Muscle of back (tissue), 11 donors: ENCODE results near the gene CTSZ. TPM values are rescaled to one million over a fixed set of nuclear protein-coding genes. Genes with fewer than 3 reads are reported as not detected.

ENCODE experiments used
- DNase-seq, 3 donors: peaks; one replicate each; pipeline versions ENCODE4 v3.0.0 to v3.0.0-alpha.2; 2013
- polyA plus RNA-seq, 10 donors: library from polyadenylated mRNA; unstranded; fragments of 120-200 nt; gene quantifications; one replicate each; pipeline ENCODE4 v1.2.1, GENCODE V29; 2013; ENCODE audit not compliant: insufficient read length in 10 of 10

CTSZ gene
- polyA plus RNA-seq, 10 donors, result 58.6 to 98.5 (median 71.9) TPM

DNA sequence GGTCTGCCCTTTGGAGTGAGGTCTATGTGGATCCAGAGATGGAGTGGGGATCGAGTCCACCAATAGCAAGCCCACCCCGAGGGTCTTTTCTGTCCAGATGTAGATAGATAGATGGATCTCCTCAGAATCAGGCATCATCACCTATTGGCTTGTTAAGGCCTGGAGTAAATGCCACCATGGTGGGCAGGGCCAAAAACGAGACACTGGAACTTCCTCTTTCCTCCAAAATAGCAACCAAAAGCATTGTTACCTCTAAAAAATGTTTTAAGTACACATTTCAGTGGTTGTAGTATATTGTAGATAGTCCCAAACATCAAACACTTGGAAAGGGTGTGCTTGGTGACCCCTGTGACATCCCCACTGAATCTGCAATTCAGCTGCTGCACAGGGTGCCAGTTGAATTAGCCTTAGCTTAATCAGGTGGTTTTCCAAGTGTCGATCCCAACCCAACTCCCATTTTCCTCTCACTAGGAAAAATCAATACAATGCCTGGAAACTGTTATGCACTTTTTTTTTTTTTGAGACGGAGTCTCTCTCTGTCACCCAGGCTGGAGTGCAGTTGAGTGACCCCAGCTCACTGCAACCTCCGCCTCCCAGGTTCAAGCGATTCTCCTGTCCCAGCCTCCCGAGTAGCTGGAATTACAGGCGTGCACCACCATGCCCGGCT lies 61.0 kb downstream of the CTSZ start:
- no peak for DNase-seq

Other genes starting within 250 kb of the CTSZ start
- gene GNAS-AS1, start 156.4 kb downstream of the CTSZ start, polyA plus RNA-seq, result 1 to 10 TPM; 1.5 to 4.1 (median 2.1) TPM
- 1,000 to 10,000 TPM; 3,040 to 3,735 (median 3,379) TPM for gene GNAS, start 154.5 kb downstream of the CTSZ start, polyA plus RNA-seq
- gene NELFCD, start 26.0 kb downstream of the CTSZ start, polyA plus RNA-seq, result 10 to 100 TPM; 46.2 to 80.5 (median 59.5) TPM
- gene TUBB1, start 12.2 kb upstream of the CTSZ start, polyA plus RNA-seq, result 1 to 10 TPM in 3 of 10 donors, under 1 TPM in 7; 0.32 to 1.4 (median 0.83) TPM
- gene ATP5F1E, start 25.1 kb upstream of the CTSZ start, polyA plus RNA-seq, result 100 to 1,000 TPM; 157 to 199 (median 173) TPM
- 10 to 100 TPM; 42.7 to 59.0 (median 51.0) TPM for gene PRELID3B, start 35.5 kb upstream of the CTSZ start, polyA plus RNA-seq
- under 1 TPM; 0.05 to 0.86 (median 0.17) TPM for gene ZNF831, start 156.6 kb upstream of the CTSZ start, polyA plus RNA-seq